Endothelial cell (in vitro differentiated cells): ENCODE data around the gene CST3. TPM values are rescaled to one million over a fixed set of nuclear protein-coding genes. Genes with fewer than 3 reads are reported as not detected.

Experiments used
- DNase-seq: peaks from one replicate; pipeline ENCODE4 v3.0.0; 2021; ENCODE audit warnings: low spot score
- H3K27ac Mint-ChIP-seq: one replicate; pipeline ENCODE4 v1.8.0; 2021; ENCODE audit warnings: mixed read lengths, inconsistent platforms; ENCODE audit not compliant: unreplicated experiment
- H3K27me3 Mint-ChIP-seq: one replicate; pipeline ENCODE4 v1.8.0; 2021; ENCODE audit warnings: mild to moderate bottlenecking, moderate library complexity, mixed read lengths, inconsistent platforms; ENCODE audit not compliant: unreplicated experiment
- H3K36me3 Mint-ChIP-seq: one replicate; pipeline ENCODE4 v1.8.0; 2021; ENCODE audit warnings: mild to moderate bottlenecking, low read depth, mixed read lengths, inconsistent platforms; ENCODE audit not compliant: unreplicated experiment
- H3K4me1 Mint-ChIP-seq: one replicate; pipeline ENCODE4 v1.8.0; 2021; ENCODE audit warnings: mild to moderate bottlenecking, mixed read lengths, inconsistent platforms; ENCODE audit not compliant: unreplicated experiment
- H3K4me3 Mint-ChIP-seq: one replicate; pipeline ENCODE4 v1.8.0; 2021; ENCODE audit warnings: mild to moderate bottlenecking, mixed read lengths, inconsistent platforms; ENCODE audit not compliant: unreplicated experiment
- H3K9me3 Mint-ChIP-seq: one replicate; pipeline ENCODE4 v1.8.0; 2021; ENCODE audit warnings: mixed read lengths, inconsistent platforms; ENCODE audit not compliant: unreplicated experiment
- CTCF ChIP-seq: fragments of 200-600 bp; sonication (generic); IDR thresholded peaks from one replicate; pipeline ENCODE4 v1.5.0; 2021; ENCODE audit warnings: antibody characterized with exemption; ENCODE audit not compliant: unreplicated experiment
- total RNA-seq: library from RNA; stranded (reverse); fragmentation: NEBNext Ultra II Directional; extraction: Animal tissue kit (Norgen Biotek cat#: 25700); gene quantifications from one replicate; pipeline ENCODE4 v1.2.1, GENCODE V29; 2021; ENCODE audit not compliant: unreplicated experiment

CST3 gene
- total RNA-seq, 1 donor from 2014 or later, result 40.6 TPM

DNA sequence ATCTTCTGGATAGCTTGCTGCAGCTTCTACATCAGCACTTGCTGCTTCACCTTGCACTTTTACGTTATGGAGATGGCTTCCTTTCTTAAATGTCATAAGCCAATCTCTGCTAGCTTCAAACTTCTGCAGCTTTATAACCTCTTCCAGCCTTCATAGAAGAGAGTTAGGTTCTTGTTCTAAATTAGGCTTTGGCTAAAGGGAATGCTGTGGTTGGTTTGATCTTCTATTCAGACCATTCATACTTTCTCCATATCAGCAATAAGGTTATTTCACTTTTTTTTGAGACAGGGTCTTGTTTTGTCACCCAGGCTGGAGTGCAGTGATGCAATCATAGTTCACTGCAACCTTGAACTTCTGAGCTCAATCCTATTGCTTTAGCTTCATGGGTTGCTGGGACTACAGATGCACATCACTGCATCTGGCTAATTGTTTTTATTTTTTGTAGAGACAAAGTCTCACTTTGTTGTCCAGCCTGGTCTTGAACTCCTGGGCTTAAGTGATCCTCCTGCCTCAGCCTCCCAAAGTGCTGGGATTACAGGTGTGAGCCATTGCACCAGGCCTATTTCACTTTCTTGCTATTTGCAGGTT is 12.2 kb upstream of the CST3 start:
- H3K4me1 Mint-ChIP-seq, result no peaks in the 10 kb centered on the region
- H3K27ac Mint-ChIP-seq, result no peak overlapping the region
- H3K36me3 Mint-ChIP-seq, result no peaks in the 10 kb centered on the region
- H3K4me3 Mint-ChIP-seq, result no peak overlapping the region
- TF ChIP-seq CTCF, result no peak
- H3K27me3 Mint-ChIP-seq, result peaks cover 2% of the 10 kb centered on the region
- DNase-seq, result no peak
- no peaks in the 10 kb centered on the region for H3K9me3 Mint-ChIP-seq

DNA sequence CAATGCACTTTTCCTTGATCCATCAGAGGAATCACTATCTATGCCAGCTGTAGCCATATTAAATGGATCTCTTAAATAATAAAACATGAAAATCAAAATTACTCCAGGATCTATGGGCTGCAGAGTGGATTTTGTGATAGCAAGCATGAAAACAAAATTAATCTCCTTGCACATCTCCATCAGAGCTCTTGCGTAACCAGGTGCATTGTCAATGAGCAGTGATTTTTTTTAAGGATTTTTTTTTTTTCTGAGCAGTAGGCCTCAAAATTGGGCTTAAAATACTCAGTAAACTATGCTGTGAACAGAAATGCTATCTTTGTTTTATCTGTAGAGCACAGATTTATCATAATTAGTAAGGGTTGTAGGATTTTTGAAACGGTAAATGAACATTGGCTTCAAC is 11.5 kb upstream of the CST3 start:
- DNase-seq, result no peak
- H3K4me1 Mint-ChIP-seq, result no peaks in the 10 kb centered on the region
- H3K4me3 Mint-ChIP-seq, result no peak overlapping the region
- no peaks in the 10 kb centered on the region for H3K36me3 Mint-ChIP-seq
- H3K27me3 Mint-ChIP-seq, result no peaks in the 10 kb centered on the region
- no peak overlapping the region for H3K27ac Mint-ChIP-seq
- no peaks in the 10 kb centered on the region for H3K9me3 Mint-ChIP-seq
- TF ChIP-seq CTCF, result no peak

DNA sequence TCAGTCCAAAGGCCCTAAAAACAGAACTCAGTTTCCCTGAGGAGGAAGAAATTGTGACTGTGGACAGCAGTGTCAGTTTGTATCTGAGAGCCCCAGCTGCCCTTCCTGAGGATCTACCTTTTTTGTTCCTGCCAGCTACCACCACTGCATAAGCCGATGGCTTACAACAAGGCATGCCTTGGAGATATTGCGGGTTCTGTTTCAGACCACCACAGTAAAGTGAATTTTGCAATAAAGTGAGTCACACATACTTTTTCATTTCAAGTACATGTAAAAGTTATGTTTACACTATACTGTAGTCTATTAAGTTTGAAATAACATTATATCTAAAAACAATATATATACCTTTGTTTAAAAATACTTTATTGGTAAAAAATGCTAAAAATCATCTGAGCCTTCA is 9.6 kb upstream of the CST3 start:
- no peaks in the 10 kb centered on the region for H3K9me3 Mint-ChIP-seq
- no peak for DNase-seq

DNA sequence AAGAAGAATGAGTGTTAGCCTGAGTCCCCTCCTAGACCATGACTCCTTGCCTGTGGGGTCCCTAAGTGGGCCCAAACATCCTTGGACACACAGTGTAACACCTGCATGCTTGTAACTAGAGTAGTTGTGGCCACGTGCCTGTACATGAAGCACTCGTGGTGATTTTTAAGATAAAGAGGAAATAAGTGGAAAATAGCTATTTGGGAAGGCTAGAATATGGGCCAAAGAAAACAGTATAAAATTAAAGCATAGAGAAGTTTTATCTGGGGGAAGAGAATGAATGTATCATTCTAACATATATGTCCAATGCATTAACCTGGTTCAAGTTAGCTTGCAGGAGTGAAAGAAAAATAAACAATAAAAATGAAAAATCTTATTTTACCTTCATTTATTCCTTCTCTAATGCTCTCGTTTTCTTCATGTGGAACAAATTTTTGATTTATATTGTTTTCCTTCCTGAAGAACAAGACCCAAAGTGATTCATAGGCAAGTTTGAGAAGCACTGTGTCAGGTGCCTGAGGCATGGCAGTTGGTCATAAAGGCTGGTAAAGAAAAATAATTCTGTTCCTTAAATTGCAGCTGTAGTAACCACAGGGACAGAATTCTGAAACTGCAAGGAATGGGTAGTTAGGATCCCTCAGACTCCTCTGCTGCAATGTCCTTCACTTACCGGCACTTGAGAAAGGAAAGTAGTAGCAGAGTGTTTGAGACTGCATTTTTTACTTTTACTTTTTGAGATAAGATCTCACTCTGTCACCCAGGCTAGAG is 8.5 kb upstream of the CST3 start:
- Mint-ChIP-seq H3K27me3 (no peaks in the 10 kb centered on the region), H3K9me3 (no peaks in the 10 kb centered on the region), H3K4me3 (no peak overlapping the region), H3K36me3 (no peaks in the 10 kb centered on the region), H3K27ac (no peak overlapping the region), H3K4me1 (peaks cover 6% of the 10 kb centered on the region)
- TF ChIP-seq CTCF, result no peak
- DNase-seq, result no peak

More for the DNA sequence above, 9.6 kb upstream of the CST3 start:
- Mint-ChIP-seq H3K4me1 (peaks cover 1% of the 10 kb centered on the region), H3K27ac (no peak overlapping the region), H3K27me3 (no peaks in the 10 kb centered on the region), H3K4me3 (no peak overlapping the region), H3K36me3 (no peaks in the 10 kb centered on the region)
- no peak for TF ChIP-seq CTCF

DNA sequence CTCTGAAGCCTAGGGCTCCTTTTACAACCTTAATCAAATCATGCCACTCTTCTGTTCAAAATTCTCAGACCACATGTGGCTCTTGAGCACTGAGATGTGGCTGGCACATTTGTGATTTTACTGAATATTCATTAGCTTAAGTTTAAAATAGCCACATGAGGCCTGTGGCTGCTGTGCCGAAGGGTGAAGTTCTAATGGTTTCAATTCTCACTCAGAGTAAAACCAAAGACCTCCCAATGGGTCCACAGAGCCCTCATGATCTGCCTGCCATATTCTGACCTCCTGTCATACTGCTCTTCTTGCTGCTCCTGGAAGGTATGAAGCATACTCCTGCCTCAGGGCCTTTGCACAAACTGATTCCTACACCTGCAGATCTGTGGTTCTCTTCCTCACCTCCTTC is 7.8 kb upstream of the CST3 start:
- no peak for TF ChIP-seq CTCF
- peaks cover 6% of the 10 kb centered on the region for H3K4me1 Mint-ChIP-seq
- no peak overlapping the region for H3K4me3 Mint-ChIP-seq
- DNase-seq, result no peak
- H3K27me3 Mint-ChIP-seq, result no peaks in the 10 kb centered on the region
- no peaks in the 10 kb centered on the region for H3K9me3 Mint-ChIP-seq
- no peaks in the 10 kb centered on the region for H3K36me3 Mint-ChIP-seq
- no peak overlapping the region for H3K27ac Mint-ChIP-seq
